Measurements from ENCODE around the gene ADGRG3. TPM values are rescaled to one million over a fixed set of nuclear protein-coding genes. Genes with fewer than 3 reads are reported as not detected.

The ADGRG3 gene
- total RNA-seq, 3 donors from 2014 or later, result 0.84 to 3.4 (median 1.8) TPM

DNA sequence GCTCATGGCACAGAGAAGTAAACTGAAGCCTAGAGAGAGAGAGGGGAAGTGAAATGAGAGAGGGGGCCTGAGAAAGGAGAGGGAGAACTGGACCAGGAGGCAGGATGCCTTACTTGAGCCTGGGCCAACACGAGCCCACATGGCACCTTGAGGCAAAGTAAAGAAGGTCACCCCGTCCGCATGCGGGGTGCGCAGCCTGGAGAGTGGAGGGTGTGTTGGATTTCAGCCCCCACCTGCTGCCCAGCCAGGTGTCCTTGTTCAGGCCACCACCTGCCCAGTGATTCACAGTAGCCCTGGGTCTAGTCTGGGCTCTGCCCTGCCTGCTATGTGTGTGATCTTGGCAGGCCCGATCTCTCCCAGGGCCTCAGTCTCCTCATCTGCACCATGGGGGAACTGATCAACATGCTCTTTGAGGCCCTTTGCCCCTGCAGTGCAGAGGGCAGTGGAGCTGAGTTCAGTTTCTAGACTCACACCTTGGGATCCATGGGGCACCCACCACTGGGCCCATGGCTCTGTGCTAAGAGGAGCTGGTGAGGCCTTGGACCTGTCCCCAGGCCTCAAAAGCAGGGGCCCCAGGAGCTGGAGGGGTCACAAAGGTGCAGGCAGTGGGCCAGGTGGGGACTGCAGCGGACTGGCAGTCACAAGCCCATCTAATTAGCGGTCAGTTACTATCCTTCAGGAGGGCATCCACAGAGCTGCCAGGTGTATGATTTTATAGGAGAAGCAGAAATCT lies 16.7 kb downstream of the ADGRG3 start:
- H3K9me3 ChIP-seq, result no peaks in the 10 kb centered on the region
- no peak overlapping the region for H3K4me3 ChIP-seq
- TF ChIP-seq, protein P1, sequence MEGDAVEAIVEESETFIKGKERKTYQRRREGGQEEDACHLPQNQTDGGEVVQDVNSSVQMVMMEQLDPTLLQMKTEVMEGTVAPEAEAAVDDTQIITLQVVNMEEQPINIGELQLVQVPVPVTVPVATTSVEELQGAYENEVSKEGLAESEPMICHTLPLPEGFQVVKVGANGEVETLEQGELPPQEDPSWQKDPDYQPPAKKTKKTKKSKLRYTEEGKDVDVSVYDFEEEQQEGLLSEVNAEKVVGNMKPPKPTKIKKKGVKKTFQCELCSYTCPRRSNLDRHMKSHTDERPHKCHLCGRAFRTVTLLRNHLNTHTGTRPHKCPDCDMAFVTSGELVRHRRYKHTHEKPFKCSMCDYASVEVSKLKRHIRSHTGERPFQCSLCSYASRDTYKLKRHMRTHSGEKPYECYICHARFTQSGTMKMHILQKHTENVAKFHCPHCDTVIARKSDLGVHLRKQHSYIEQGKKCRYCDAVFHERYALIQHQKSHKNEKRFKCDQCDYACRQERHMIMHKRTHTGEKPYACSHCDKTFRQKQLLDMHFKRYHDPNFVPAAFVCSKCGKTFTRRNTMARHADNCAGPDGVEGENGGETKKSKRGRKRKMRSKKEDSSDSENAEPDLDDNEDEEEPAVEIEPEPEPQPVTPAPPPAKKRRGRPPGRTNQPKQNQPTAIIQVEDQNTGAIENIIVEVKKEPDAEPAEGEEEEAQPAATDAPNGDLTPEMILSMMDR (IDR thresholded peaks at IDR 0.05), result no peak
- no peaks in the 10 kb centered on the region for H3K4me1 ChIP-seq (ENCODE audit: low read depth)
- ATAC-seq (no peak), DNase-seq (no peak)
- intact Hi-C loops (cut with DNase I, micrococcal nuclease), result no loop called here
- H3K36me3 ChIP-seq (ENCODE audit: low read depth), result no peaks in the 10 kb centered on the region

GRCh38 chr16:57685633-57686032 lies 17.5 kb downstream of the ADGRG3 start:
- ATAC-seq, result no peak

GRCh38 chr16:57686577-57686976 lies 18.5 kb downstream of the ADGRG3 start:
- TF ChIP-seq, protein P1 (IDR thresholded peaks at IDR 0.05), result no peak
- intact Hi-C loops (cut with DNase I, micrococcal nuclease), result no loop called here

More at GRCh38 chr16:57685633-57686032, 17.5 kb downstream of the ADGRG3 start:
- H3K4me3 ChIP-seq, result no peak overlapping the region
- no peak for DNase-seq
- TF ChIP-seq, protein P1 (IDR thresholded peaks at IDR 0.05), result no peak
- H3K9me3 ChIP-seq, result no peaks in the 10 kb centered on the region
- intact Hi-C loops (cut with DNase I, micrococcal nuclease), result no loop called here
- no peaks in the 10 kb centered on the region for H3K4me1 ChIP-seq (ENCODE audit: low read depth)
- no peaks in the 10 kb centered on the region for H3K36me3 ChIP-seq (ENCODE audit: low read depth)

GRCh38 chr16:57687363-57687929 lies 19.3 kb downstream of the ADGRG3 start:
- no peaks in the 10 kb centered on the region for H3K9me3 ChIP-seq
- TF ChIP-seq, protein P1 (IDR thresholded peaks at IDR 0.05), result no peak
- no peak for DNase-seq
- no peak for ATAC-seq
- intact Hi-C loops (cut with DNase I, micrococcal nuclease), result no loop called here
- no peaks in the 10 kb centered on the region for H3K36me3 ChIP-seq (ENCODE audit: low read depth)
- no peaks in the 10 kb centered on the region for H3K4me1 ChIP-seq (ENCODE audit: low read depth)
- H3K4me3 ChIP-seq, result no peak overlapping the region

More at GRCh38 chr16:57686577-57686976, 18.5 kb downstream of the ADGRG3 start:
- no peaks in the 10 kb centered on the region for H3K4me1 ChIP-seq (ENCODE audit: low read depth)
- no peak overlapping the region for H3K4me3 ChIP-seq
- ATAC-seq (no peak), DNase-seq (no peak)
- no peaks in the 10 kb centered on the region for H3K9me3 ChIP-seq
- H3K36me3 ChIP-seq (ENCODE audit: low read depth), result no peaks in the 10 kb centered on the region

DNA sequence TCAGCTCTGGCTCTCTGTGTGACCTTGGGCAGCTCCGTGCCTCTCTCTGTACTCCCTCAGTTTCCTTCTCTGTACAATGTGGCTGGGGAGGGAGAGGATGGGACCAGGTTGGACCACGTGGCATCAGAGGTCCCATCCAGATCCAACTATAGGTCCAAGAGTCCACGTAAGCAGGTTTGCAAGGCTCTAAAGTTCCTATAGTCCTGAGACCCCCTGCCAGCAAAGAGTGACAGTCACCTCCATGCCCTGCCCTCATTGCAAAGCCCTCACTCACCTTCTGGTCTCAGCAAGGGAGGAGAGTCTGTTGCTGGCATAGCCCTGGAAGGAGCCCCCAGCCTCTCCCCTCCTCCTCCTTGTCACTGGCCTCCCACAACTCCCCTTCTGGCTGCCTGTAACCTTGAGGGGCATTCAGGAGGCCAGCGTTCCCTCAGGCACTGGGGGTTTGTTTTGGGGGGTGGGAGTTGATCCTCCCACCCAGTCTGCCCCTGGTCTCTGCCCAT lies 20.4 kb downstream of the ADGRG3 start:
- intact Hi-C loops (cut with DNase I, micrococcal nuclease), result no loop called here
- no peak overlapping the region for H3K4me3 ChIP-seq
- no peaks in the 10 kb centered on the region for H3K36me3 ChIP-seq (ENCODE audit: low read depth)
- H3K4me1 ChIP-seq (ENCODE audit: low read depth), result no peaks in the 10 kb centered on the region
- no peak for DNase-seq
- TF ChIP-seq, protein P1 (IDR thresholded peaks at IDR 0.05), result no peak
- no peaks in the 10 kb centered on the region for H3K9me3 ChIP-seq
- no peak for ATAC-seq
